Coronary artery (tissue), 2 donors: ENCODE results near the gene SATB1.

Experiments used
- DNase-seq: peaks from one replicate; pipeline ENCODE4 v3.0.0-alpha.2; 2017; ENCODE audit warnings: low spot score
- H3K27ac ChIP-seq, 2 donors: fragments of 200-600 bp; sonication (generic); one replicate each; pipeline ENCODE4 v1.5.1; 2016 to 2019
- H3K4me3 ChIP-seq: fragments of 200-600 bp; sonication (generic); 2 replicates; pipeline ENCODE4 v1.5.1; 2016; ENCODE audit warnings: mild to moderate bottlenecking, moderate library complexity
- CTCF ChIP-seq: fragments of 200-600 bp; sonication (generic); IDR thresholded peaks from one replicate; pipeline ENCODE4 v1.5.1; 2019; ENCODE audit warnings: antibody characterized with exemption

Gene SATB1

GRCh38 chr3:18357747-18358146 lies 67.4 kb downstream of the SATB1 start:
- no peak for DNase-seq
- H3K27ac ChIP-seq, result no peak overlapping the region
- TF ChIP-seq CTCF, result no peak
- H3K4me3 ChIP-seq, result no peak overlapping the region

GRCh38 chr3:18355832-18356231 lies 69.3 kb downstream of the SATB1 start:
- no peak overlapping the region for H3K4me3 ChIP-seq
- DNase-seq, result no peak
- no peak overlapping the region for H3K27ac ChIP-seq
- TF ChIP-seq CTCF, result no peak

- no peak for TF ChIP-seq CTCF
- Histone ChIP-seq H3K4me3 (no peak overlapping the region), H3K27ac (no peak overlapping the region)
- DNase-seq, result no peak
Measured at GRCh38 chr3:18354701-18355100, 70.4 kb downstream of the SATB1 start.

- TF ChIP-seq CTCF, result no peak
- DNase-seq, result no peak
- Histone ChIP-seq H3K4me3 (no peak overlapping the region), H3K27ac (no peak overlapping the region)
Measured at GRCh38 chr3:18351823-18352744, 73.1 kb downstream of the SATB1 start.

GRCh38 chr3:18351069-18351628 lies 74.0 kb downstream of the SATB1 start:
- DNase-seq, result no peak

GRCh38 chr3:18349197-18349798 lies 75.8 kb downstream of the SATB1 start:
- TF ChIP-seq CTCF, result no peak
- DNase-seq, result no peak
- no peak overlapping the region for H3K27ac ChIP-seq
- H3K4me3 ChIP-seq, result no peak overlapping the region

More at GRCh38 chr3:18351069-18351628, 74.0 kb downstream of the SATB1 start:
- Histone ChIP-seq H3K27ac (no peak overlapping the region), H3K4me3 (no peak overlapping the region)
- TF ChIP-seq CTCF, result no peak
